GM12878 (cell line): ENCODE measurements around the gene PGLYRP2. TPM values are rescaled to one million over a fixed set of nuclear protein-coding genes. Genes with fewer than 3 reads are reported as not detected.

ENCODE experiments used
- ATAC-seq: fragments of 200-7000 bp; cut with Tn5 transposase; 3 replicates; pipeline ENCODE4 v1.9.1; 2020; ENCODE audit warnings: mild to moderate bottlenecking, moderate library complexity
- BruUV-seq: library from RNA; stranded (reverse); fragments of 400-500 nt; replicated peaks from 2 replicates; lab custom pipeline; 2021; lab: Mats Ljungman, UMichigan
- CTCF ChIA-PET: fragments of 300-600 bp; sonication (Branson Sonifier 250); formaldehyde crosslinking; extraction: SDS; loops from one replicate; lab custom pipeline; 2021; ENCODE audit warnings: inconsistent platforms; lab: Yijun Ruan, JAX
- POLR2A ChIA-PET: fragments of 350-600 bp; formaldehyde crosslinking; extraction: SDS; loops from one replicate; lab custom pipeline; 2021; ENCODE audit warnings: inconsistent platforms; lab: Charles Lee
- RAD21 ChIA-PET: fragments of 300-600 bp; sonication (Branson Sonifier 250); formaldehyde crosslinking; loops from one replicate; lab custom pipeline; 2023; ENCODE audit warnings: antibody characterized with exemption; ENCODE audit not compliant: unreplicated experiment; lab: Charles Lee
- SMC1A ChIA-PET: fragments of 300-600 bp; sonication (Branson Sonifier 250); formaldehyde crosslinking; loops from one replicate; lab custom pipeline; 2023; ENCODE audit not compliant: unreplicated experiment, uncharacterized antibody; lab: Charles Lee
- DNase-seq: peaks from one replicate; pipeline ENCODE4 v3.0.0-alpha.2; 2011; ENCODE audit warnings: low read depth, low spot score
- FAIRE-seq: peaks from 3 replicates; lab custom pipeline; 2011; peaks lifted over from hg19 to GRCh38; lab: Jason Lieb, UNC
- H2AFZ ChIP-seq: 2 replicates; pipeline ENCODE4 v1.6.0; 2011; ENCODE audit warnings: low read depth, low read length, control low read depth; ENCODE audit not compliant: control insufficient read depth
- H3K27ac ChIP-seq: 2 replicates; pipeline ENCODE4 v1.5.1; 2011; ENCODE audit warnings: control low read depth; ENCODE audit not compliant: control insufficient read depth, insufficient read depth
- H3K27me3 ChIP-seq, 2 experiments: replicated peaks in 1 of 2; 2 replicates each; pipeline versions ENCODE4 v1.6.0 to v1.6.1; 2011; ENCODE audit warnings: low read length in 1 of 2; ENCODE audit not compliant: control insufficient read depth in 2 of 2, insufficient read depth in 2 of 2
- H3K36me3 ChIP-seq, 2 experiments: 2 replicates each; pipeline ENCODE4 v1.5.1; 2011; ENCODE audit warnings: low read length in 1 of 2; ENCODE audit not compliant: control insufficient read depth in 2 of 2, insufficient read depth in 2 of 2
- H3K4me1 ChIP-seq: 2 replicates; pipeline ENCODE4 v1.6.1; 2011; ENCODE audit warnings: mild to moderate bottlenecking, low read length, moderate library complexity, mixed read lengths; ENCODE audit not compliant: control insufficient read depth, insufficient read depth
- H3K4me2 ChIP-seq: 2 replicates; pipeline ENCODE4 v1.6.0; 2011; ENCODE audit warnings: control low read depth; ENCODE audit not compliant: control insufficient read depth, insufficient read depth
- H3K4me3 ChIP-seq: fragments of 200-600 bp; sonication (generic); 2 replicates; pipeline ENCODE4 v1.5.1; 2016
- H3K79me2 ChIP-seq: 2 replicates; pipeline ENCODE4 v1.6.0; 2011; ENCODE audit warnings: low read length; ENCODE audit not compliant: control insufficient read depth, insufficient read depth
- H3K9ac ChIP-seq: 2 replicates; pipeline ENCODE4 v1.8.0; 2011; ENCODE audit warnings: low read length, control low read depth, mixed read lengths; ENCODE audit not compliant: control insufficient read depth, insufficient read depth
- H3K9me3 ChIP-seq: replicated peaks from 3 replicates; pipeline ENCODE4 v1.5.1; 2011; ENCODE audit warnings: mild to moderate bottlenecking, low read length; ENCODE audit not compliant: control insufficient read depth, insufficient read depth
- H4K20me1 ChIP-seq: 2 replicates; pipeline ENCODE4 v1.6.0; 2011; ENCODE audit not compliant: control insufficient read depth, insufficient read depth
- BACH1 ChIP-seq: fragments of 450-650 bp; IDR thresholded peaks from 2 replicates; pipeline ENCODE4 v1.6.1; 2017; ENCODE audit warnings: mild to moderate bottlenecking, borderline replicate concordance
- KAT2A ChIP-seq: conservative IDR thresholded peaks from 2 replicates; pipeline ENCODE4 v1.6.1; 2011; ENCODE audit warnings: low read depth, low read length; ENCODE audit not compliant: control insufficient read depth
- MTA3 ChIP-seq: IDR thresholded peaks from 2 replicates; pipeline ENCODE4 v1.6.1; 2012; ENCODE audit warnings: low read length, inconsistent platforms, borderline replicate concordance
- MYB ChIP-seq: fragments of 150-350 bp; IDR thresholded peaks from 2 replicates; pipeline ENCODE4 v1.6.1; 2014; ENCODE audit warnings: mild to moderate bottlenecking, low read depth, low read length, borderline replicate concordance
- RAD21 ChIP-seq: IDR thresholded peaks from 2 replicates; pipeline ENCODE4 v1.6.1; 2011; ENCODE audit warnings: mild to moderate bottlenecking, low read depth, low read length, moderate library complexity; ENCODE audit not compliant: insufficient read depth
- RUNX3 ChIP-seq: IDR thresholded peaks from 2 replicates; pipeline ENCODE4 v1.6.1; 2012; ENCODE audit warnings: low read length, inconsistent platforms
- ZNF274 ChIP-seq: IDR thresholded peaks from one replicate; pipeline ENCODE4 v1.8.0; 2011; ENCODE audit not compliant: insufficient read length, insufficient read depth
- WGBS: methylation state at CpG from one replicate; pipeline ENCODE4 v1.1.6; 2016; ENCODE audit warnings: low lambda C conversion rate; ENCODE audit not compliant: insufficient replicate concordance, insufficient coverage; ENCODE audit errors: missing lambda C conversion rate; 5-methylcytosine and 5-hydroxymethylcytosine counted together
- in situ Hi-C: fragments of 300-500 bp; cut with MboI; formaldehyde crosslinking; loops from 9 replicates; pipeline ENCODE4 v1.14.3; 2018; ENCODE audit warnings: mixed read lengths
- intact Hi-C: fragments of 100-400 bp; cut with micrococcal nuclease; formaldehyde crosslinking; loops from one replicate; pipeline ENCODE4 v1.14.2; 2022; ENCODE audit not compliant: unreplicated experiment
- polyA plus RNA-seq, 11 experiments: library from polyadenylated mRNA; depleted of rRNA in 4 of 11; unstranded in 6 of 11; stranded (reverse) in 5 of 11; fragments of >200 nt; fragmentation: Nextera tagmentation in 4 of 11; fragmentation: Illumina TruSeq in 1 of 11; extraction: Ambion mirVana in 4 of 11; extraction: Trizol in 1 of 11; gene quantifications; 1 replicate in 1 of 11; 2 replicates in 10 of 11; pipeline versions ENCODE4 v1.2.1 to v1.2.3, GENCODE V29; 2011 to 2016; ENCODE audit warnings: inconsistent platforms in 2 of 11, missing spikeins in 2 of 11, low read depth in 1 of 11
- total RNA-seq, 4 experiments: library from RNA; depleted of rRNA in 3 of 4; stranded (reverse); fragments of >200 nt in 3 of 4; fragmentation: Illumina TruSeq in 1 of 4; extraction: Trizol in 1 of 4; gene quantifications; 2 replicates each; pipeline versions ENCODE4 v1.2.1 to v1.2.3, GENCODE V29; 2013 to 2021
- TF ChIP-seq, protein P1 (sequence below), 3 experiments: IDR thresholded peaks in 2 of 3; conservative IDR thresholded peaks in 1 of 3; 2 replicates each; pipeline ENCODE4 v1.5.1; 2011; ENCODE audit warnings: low read depth in 3 of 3, low read length in 3 of 3, mild to moderate bottlenecking in 3 of 3, control low read depth in 2 of 3, moderate library complexity in 2 of 3, inconsistent platforms in 1 of 3, mixed read lengths in 1 of 3; ENCODE audit not compliant: control insufficient read depth in 2 of 3, insufficient read depth in 1 of 3; ENCODE audit errors: extremely low read depth in 1 of 3

Gene PGLYRP2
- total and polyA plus RNA-seq, 10 of the 15 experiments (the other 5 are each of a cell fraction or from before 2014, with no cell fraction given) = 0.15 to 0.48 (median 0.26) TPM; not detected in 5

GRCh38 chr19:15438124-15438496 is 41.2 kb downstream of the PGLYRP2 start:
- FAIRE-seq = no peak
- H3K4me2 ChIP-seq = no peak overlapping the region
- ATAC-seq = no peak
- no peaks in the 10 kb centered on the region; the same call in 1 of the 2 replicates for H4K20me1 ChIP-seq
- no peak overlapping the region for H3K4me3 ChIP-seq
- H3K4me1 ChIP-seq = no peaks in the 10 kb centered on the region; the same call in 1 of the 2 replicates
- no TSS peak for BruUV-seq
- intact Hi-C loops (no loop called here), in situ Hi-C loops (no loop called here)
- 0% methylated on average over 2 of the region's 2 CpGs for WGBS
- DNase-seq = no peak
- no peaks in the 10 kb centered on the region for H3K27me3 ChIP-seq
- H3K36me3 ChIP-seq = no peaks in the 10 kb centered on the region
- H3K27ac ChIP-seq = no peak overlapping the region
- no peaks in the 10 kb centered on the region for H3K79me2 ChIP-seq
- no peaks in the 10 kb centered on the region for H3K9me3 ChIP-seq
- H2AFZ ChIP-seq = no peak overlapping the region
- ChIA-PET CTCF (no interaction called here), RAD21 (no interaction called here), SMC1A (interaction anchor here (2.2 kb wide), 1 partner anchor 19 kb away, joined by 5 read pairs; the partner anchor contains the start of gene AKAP8L), POLR2A (interaction anchor here (1.1 kb wide), 1 partner anchor 29 kb away, joined by 4 read pairs; no protein-coding TSS in a partner anchor)
- TF ChIP-seq RAD21 = no peak
- no peak for TF ChIP-seq ZNF274
- no peak for TF ChIP-seq KAT2A
- TF ChIP-seq RUNX3 = no peak
- TF ChIP-seq, protein P1, sequence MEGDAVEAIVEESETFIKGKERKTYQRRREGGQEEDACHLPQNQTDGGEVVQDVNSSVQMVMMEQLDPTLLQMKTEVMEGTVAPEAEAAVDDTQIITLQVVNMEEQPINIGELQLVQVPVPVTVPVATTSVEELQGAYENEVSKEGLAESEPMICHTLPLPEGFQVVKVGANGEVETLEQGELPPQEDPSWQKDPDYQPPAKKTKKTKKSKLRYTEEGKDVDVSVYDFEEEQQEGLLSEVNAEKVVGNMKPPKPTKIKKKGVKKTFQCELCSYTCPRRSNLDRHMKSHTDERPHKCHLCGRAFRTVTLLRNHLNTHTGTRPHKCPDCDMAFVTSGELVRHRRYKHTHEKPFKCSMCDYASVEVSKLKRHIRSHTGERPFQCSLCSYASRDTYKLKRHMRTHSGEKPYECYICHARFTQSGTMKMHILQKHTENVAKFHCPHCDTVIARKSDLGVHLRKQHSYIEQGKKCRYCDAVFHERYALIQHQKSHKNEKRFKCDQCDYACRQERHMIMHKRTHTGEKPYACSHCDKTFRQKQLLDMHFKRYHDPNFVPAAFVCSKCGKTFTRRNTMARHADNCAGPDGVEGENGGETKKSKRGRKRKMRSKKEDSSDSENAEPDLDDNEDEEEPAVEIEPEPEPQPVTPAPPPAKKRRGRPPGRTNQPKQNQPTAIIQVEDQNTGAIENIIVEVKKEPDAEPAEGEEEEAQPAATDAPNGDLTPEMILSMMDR (IDR thresholded peaks at IDR 0.05 in 2 of 3, conservative IDR thresholded peaks at IDR 0.05 in 1 of 3; ENCODE audit: control insufficient read depth in 2 of 3, extremely low read depth in 1 of 3, insufficient read depth in 1 of 3, low read depth in 3 of 3, low read length in 3 of 3) = no peak
- no peak for TF ChIP-seq BACH1
- TF ChIP-seq MYB = no peak
- TF ChIP-seq MTA3 = no peak
- H3K9ac ChIP-seq = no peak overlapping the region
